HEK293 (cell line): Measurements from ENCODE around the gene MAP6.

Experiments
- CTCF ChIA-PET: fragments of 350-600 bp; formaldehyde crosslinking; extraction: SDS; loops from one replicate; lab custom pipeline; 2021; ENCODE audit warnings: antibody characterized with exemption; lab: Yijun Ruan, JAX
- POLR2A ChIA-PET: fragments of 300-600 bp; formaldehyde crosslinking; extraction: SDS; loops from one replicate; lab custom pipeline; 2020; ENCODE audit warnings: antibody characterized with exemption, inconsistent platforms; lab: Yijun Ruan, JAX
- H3K27ac ChIP-seq: fragments of 200-500 bp; sonication (Bioruptor generic); 2 replicates; pipeline ENCODE4 v1.5.1; 2014; ENCODE audit warnings: low read depth, low read length, control low read depth, inconsistent platforms; ENCODE audit errors: extremely low read depth
- H3K36me3 ChIP-seq, 2 experiments: fragments of 200-500 bp in 1 of 2; sonication (Bioruptor generic) in 1 of 2; 1 replicate in 1 of 2; 2 replicates in 1 of 2; pipeline ENCODE4 v1.5.1; 2014 to 2017; ENCODE audit warnings: inconsistent platforms in 2 of 2, low read length in 2 of 2; ENCODE audit not compliant: control insufficient read depth in 2 of 2, insufficient read depth in 1 of 2
- H3K4me1 ChIP-seq: fragments of 200-500 bp; sonication (Bioruptor generic); 2 replicates; pipeline ENCODE4 v1.5.1; 2014; ENCODE audit warnings: mild to moderate bottlenecking, low read length, inconsistent platforms; ENCODE audit not compliant: control insufficient read depth, insufficient read depth
- H3K4me3 ChIP-seq: 2 replicates; pipeline ENCODE4 v1.5.1; 2011; ENCODE audit warnings: low read depth, mild to moderate bottlenecking, control low read depth, low read length, moderate library complexity
- H3K9me3 ChIP-seq: fragments of 200-500 bp; sonication (Bioruptor generic); 2 replicates; pipeline ENCODE4 v1.5.1; 2014; ENCODE audit warnings: low read depth, low read length, inconsistent platforms; ENCODE audit not compliant: control insufficient read depth, insufficient read depth
- KLF16 ChIP-seq: fragments of 450-650 bp; formaldehyde crosslinking; IDR thresholded peaks from 2 replicates; pipeline ENCODE4 v1.5.1; 2017; ENCODE audit warnings: missing biosample characterization, missing genetic modification characterization
- PRDM10 ChIP-seq: fragments of 450-650 bp; formaldehyde crosslinking; IDR thresholded peaks from 2 replicates; pipeline ENCODE4 v1.5.1; 2016; ENCODE audit warnings: missing biosample characterization, missing genetic modification characterization
- ZBTB20 ChIP-seq: fragments of 450-650 bp; formaldehyde crosslinking; IDR thresholded peaks from 2 replicates; pipeline ENCODE4 v1.5.1; 2016; ENCODE audit warnings: missing biosample characterization, missing genetic modification characterization
- ZBTB48 ChIP-seq: fragments of 450-650 bp; formaldehyde crosslinking; IDR thresholded peaks from 2 replicates; pipeline ENCODE4 v1.5.1; 2016; ENCODE audit warnings: missing biosample characterization, missing genetic modification characterization
- ZBTB49 ChIP-seq: fragments of 450-650 bp; formaldehyde crosslinking; IDR thresholded peaks from 2 replicates; pipeline ENCODE4 v1.5.1; 2016; ENCODE audit warnings: missing biosample characterization, missing genetic modification characterization, low read depth
- ZEB2 ChIP-seq: fragments of 450-650 bp; formaldehyde crosslinking; IDR thresholded peaks from 2 replicates; pipeline ENCODE4 v1.5.1; 2016; ENCODE audit warnings: missing biosample characterization, missing genetic modification characterization
- ZNF132 ChIP-seq: fragments of 450-650 bp; formaldehyde crosslinking; IDR thresholded peaks from 2 replicates; pipeline ENCODE4 v1.5.1; 2017; ENCODE audit warnings: missing biosample characterization, missing genetic modification characterization, borderline replicate concordance
- ZNF18 ChIP-seq: fragments of 450-650 bp; formaldehyde crosslinking; IDR thresholded peaks from 2 replicates; pipeline ENCODE4 v1.5.1; 2016; ENCODE audit warnings: missing biosample characterization, missing genetic modification characterization
- ZNF211 ChIP-seq: fragments of 450-650 bp; formaldehyde crosslinking; IDR thresholded peaks from 2 replicates; pipeline ENCODE4 v1.5.1; 2016; ENCODE audit warnings: low read depth, missing biosample characterization, missing genetic modification characterization
- ZNF416 ChIP-seq: fragments of 450-650 bp; formaldehyde crosslinking; IDR thresholded peaks from 2 replicates; pipeline ENCODE4 v1.5.1; 2016; ENCODE audit warnings: missing biosample characterization, missing genetic modification characterization
- ZNF529 ChIP-seq: fragments of 450-650 bp; formaldehyde crosslinking; IDR thresholded peaks from 2 replicates; pipeline ENCODE4 v1.5.1; 2017; ENCODE audit warnings: missing genetic modification characterization, missing biosample characterization; ENCODE audit not compliant: insufficient replicate concordance
- ZNF585B ChIP-seq: fragments of 450-650 bp; formaldehyde crosslinking; IDR thresholded peaks from 2 replicates; pipeline ENCODE4 v1.5.1; 2016; ENCODE audit warnings: missing biosample characterization, missing genetic modification characterization
- ZNF692 ChIP-seq: fragments of 450-650 bp; formaldehyde crosslinking; IDR thresholded peaks from 2 replicates; pipeline ENCODE4 v1.5.1; 2016; ENCODE audit warnings: missing biosample characterization, missing genetic modification characterization
- ZNF776 ChIP-seq: fragments of 450-650 bp; formaldehyde crosslinking; IDR thresholded peaks from 2 replicates; pipeline ENCODE4 v1.5.0; 2017; ENCODE audit warnings: missing biosample characterization, missing genetic modification characterization, borderline replicate concordance

MAP6 gene

GRCh38 chr11:75554258-75555022 is 114.4 kb downstream of the MAP6 start (continued):
- peak; percentile 83 for TF ChIP-seq PRDM10 (tag by site-specific recombination)
- TF ChIP-seq KLF16 (tag by site-specific recombination) = 0 out of 2 replicates have a peak, but pooled peaks have one; percentile 45
- TF ChIP-seq ZNF132 (tag by site-specific recombination) = no peak
- TF ChIP-seq ZBTB20 (tag by site-specific recombination) = 0 out of 2 replicates have a peak, but pooled peaks have one; percentile 38
- no peak; the same call in 1 of the 2 replicates for TF ChIP-seq ZBTB48 (tag by site-specific recombination)
- 0 out of 2 replicates have a peak, but pooled peaks have one; percentile 72 for TF ChIP-seq ZNF692 (tag by site-specific recombination)
- TF ChIP-seq ZBTB49 (tag by site-specific recombination) = no peak
- no peak for TF ChIP-seq ZNF585B

- ChIA-PET CTCF (interaction anchor here (0.6 to 1.9 kb wide), 10 partner anchors 15 to 166 kb away, joined by 3 to 9 read pairs (median 4); no protein-coding TSS in a partner anchor), POLR2A (interaction anchor here (1.0 to 1.9 kb wide), 8 partner anchors 9 to 30 kb away, joined by 3 to 23 read pairs (median 5); partner anchors contain the start of gene SERPINH1)
- Histone ChIP-seq H3K27ac (no peak overlapping the region; the same call in 1 of the 2 replicates), H3K4me1 (no peaks in the 10 kb centered on the region; the same call in 1 of the 2 replicates)
- TF ChIP-seq ZNF211 (no peak), ZNF529 (no peak), ZNF416 (tag by site-specific recombination) (no peak), ZNF18 (tag by site-specific recombination) (peak; percentile 52; the same call in 1 of the 2 replicates), ZEB2 (no peak), ZNF776 (tag by site-specific recombination) (no peak)
- TF ChIP-seq, all 188 proteins: peak for 1
- Histone ChIP-seq H3K4me3 (no peak overlapping the region), H3K36me3 (no peaks in the 10 kb centered on the region), H3K9me3 (no peaks in the 10 kb centered on the region)
Measured at GRCh38 chr11:75553889-75554257, 115.0 kb downstream of the MAP6 start.
